MM.1S (cell line): ENCODE measurements around the gene SPCS3.

Experiments
- DNase-seq: peaks from one replicate; pipeline ENCODE4 v3.0.0-alpha.2; 2015
- H2AFZ ChIP-seq: fragments of 300-600 bp; sonication (generic); 2 replicates; pipeline ENCODE4 v1.6.0; 2016; ENCODE audit warnings: antibody characterized with exemption, low read length
- H3F3A ChIP-seq: fragments of 300-600 bp; sonication (generic); 2 replicates; pipeline ENCODE4 v1.6.1; 2016; ENCODE audit warnings: mild to moderate bottlenecking, antibody characterized with exemption, low read length, moderate library complexity, mixed read lengths; ENCODE audit not compliant: insufficient read depth
- H3K27ac ChIP-seq: fragments of 300-600 bp; sonication (generic); 2 replicates; pipeline ENCODE4 v1.5.1; 2016; ENCODE audit warnings: mild to moderate bottlenecking, low read length
- H3K27me3 ChIP-seq: fragments of 300-600 bp; sonication (generic); replicated peaks from 2 replicates; pipeline ENCODE4 v1.6.0; 2016; ENCODE audit warnings: low read length; ENCODE audit not compliant: insufficient read depth
- H3K36me3 ChIP-seq: fragments of 300-600 bp; sonication (generic); replicated peaks from 2 replicates; pipeline ENCODE4 v1.6.1; 2016; ENCODE audit warnings: mild to moderate bottlenecking, low read length, mixed read lengths; ENCODE audit not compliant: insufficient read depth
- H3K4me1 ChIP-seq: fragments of 300-600 bp; sonication (generic); 2 replicates; pipeline ENCODE4 v1.6.1; 2016; ENCODE audit warnings: low read length, mixed read lengths
- H3K4me2 ChIP-seq: fragments of 300-600 bp; sonication (generic); 2 replicates; pipeline ENCODE4 v1.6.0; 2016; ENCODE audit warnings: low read depth, low read length
- H3K4me3 ChIP-seq: fragments of 300-600 bp; sonication (generic); 2 replicates; pipeline ENCODE4 v1.5.1; 2016; ENCODE audit warnings: low read length, mixed read lengths
- H3K79me2 ChIP-seq: fragments of 300-600 bp; sonication (generic); 2 replicates; pipeline ENCODE4 v1.6.1; 2016; ENCODE audit warnings: mixed run types, low read length, mixed read lengths
- H3K9ac ChIP-seq: fragments of 300-600 bp; sonication (generic); 2 replicates; pipeline ENCODE4 v1.6.1; 2016; ENCODE audit warnings: low read length, mixed read lengths
- H3K9me2 ChIP-seq: fragments of 300-600 bp; sonication (generic); replicated peaks from 2 replicates; pipeline ENCODE4 v1.6.1; 2016; ENCODE audit warnings: mild to moderate bottlenecking, low read length, mixed read lengths; ENCODE audit not compliant: insufficient read depth
- H3K9me3 ChIP-seq: fragments of 300-600 bp; sonication (generic); replicated peaks from 2 replicates; pipeline ENCODE4 v1.6.1; 2016; ENCODE audit warnings: mild to moderate bottlenecking, low read length, mixed read lengths; ENCODE audit not compliant: insufficient read depth
- H4K20me1 ChIP-seq: fragments of 300-600 bp; sonication (generic); 2 replicates; pipeline ENCODE4 v1.6.1; 2016; ENCODE audit warnings: mild to moderate bottlenecking, low read length, moderate library complexity, mixed read lengths; ENCODE audit not compliant: insufficient read depth
- CTCF ChIP-seq: fragments of 300-600 bp; sonication (generic); IDR thresholded peaks from 2 replicates; pipeline ENCODE4 v1.5.1; 2016; ENCODE audit warnings: antibody characterized with exemption, low read length, mixed read lengths
- EZH2 ChIP-seq: fragments of 300-600 bp; sonication (generic); optimal IDR thresholded peaks from 2 replicates; pipeline ENCODE3; 2017; ENCODE audit warnings: low read depth, mild to moderate bottlenecking, antibody characterized with exemption, low read length, mixed read lengths
- EZH2phosphoT487 ChIP-seq: fragments of 300-600 bp; sonication (generic); IDR thresholded peaks from 2 replicates; pipeline ENCODE4 v1.6.1; 2018; ENCODE audit warnings: antibody characterized with exemption, low read length

Gene SPCS3

GRCh38 chr4:176319704-176320339, at the start of gene SPCS3:
TSS of gene SPCS3 (plus strand) at chr4:176319966. CDS start at chr4:176320077, 111 bp downstream.
- TF ChIP-seq EZH2 (no peak), EZH2phosphoT487 (no peak)
- Histone ChIP-seq H3K4me2 (peak within 1 kb of the TSS; percentile 87), H2AFZ (peak within 1 kb of the TSS; percentile 79), H4K20me1 (peaks cover 16% of the 10 kb centered on the region; the same call in 1 of the 2 replicates), H3F3A (peaks cover 12% of the 10 kb centered on the region; the same call in 1 of the 2 replicates), H3K36me3 (no peaks in the 10 kb centered on the region; the same call in 1 of the 2 replicates), H3K27ac (peak within 1 kb of the TSS; percentile 94), H3K27me3 (no peaks in the 10 kb centered on the region), H3K4me1 (peaks cover 7% of the 10 kb centered on the region), H3K9ac (peak within 1 kb of the TSS; percentile 90), H3K9me2 (no peaks in the 10 kb centered on the region), H3K9me3 (no peaks in the 10 kb centered on the region), H3K4me3 (peak within 1 kb of the TSS; percentile 76), H3K79me2 (peaks cover 46% of the 10 kb centered on the region)
- DNase-seq, result peak; percentile 98

GRCh38 chr4:176270669-176271068, 49.1 kb upstream of the SPCS3 start:
- Histone ChIP-seq H3K4me3 (no peak overlapping the region), H2AFZ (peak overlapping the region; percentile 30; the same call in 1 of the 2 replicates)

GRCh38 chr4:176271749-176272148, 48.0 kb upstream of the SPCS3 start:
- Histone ChIP-seq H3K36me3 (no peaks in the 10 kb centered on the region), H3K27ac (no peak overlapping the region), H3K4me2 (no peak overlapping the region), H3K79me2 (no peaks in the 10 kb centered on the region), H3K9me2 (no peaks in the 10 kb centered on the region), H3K9me3 (no peaks in the 10 kb centered on the region), H2AFZ (no peak overlapping the region), H4K20me1 (no peaks in the 10 kb centered on the region), H3K4me3 (no peak overlapping the region), H3K27me3 (no peaks in the 10 kb centered on the region), H3F3A (no peaks in the 10 kb centered on the region), H3K9ac (no peak overlapping the region), H3K4me1 (no peaks in the 10 kb centered on the region)
- TF ChIP-seq EZH2phosphoT487, result no peak
- TF ChIP-seq EZH2, result no peak
- TF ChIP-seq CTCF, result no peak
- no peak for DNase-seq

More at GRCh38 chr4:176270669-176271068, 49.1 kb upstream of the SPCS3 start:
- DNase-seq, result no peak
- H3K36me3 ChIP-seq, result no peaks in the 10 kb centered on the region
- no peaks in the 10 kb centered on the region for H3K27me3 ChIP-seq
- H3K27ac ChIP-seq, result no peak overlapping the region
- H3F3A ChIP-seq, result no peaks in the 10 kb centered on the region
- no peaks in the 10 kb centered on the region for H3K79me2 ChIP-seq
- no peaks in the 10 kb centered on the region for H3K9me3 ChIP-seq
- no peaks in the 10 kb centered on the region for H3K9me2 ChIP-seq
- H4K20me1 ChIP-seq, result no peaks in the 10 kb centered on the region
- no peak overlapping the region for H3K4me2 ChIP-seq
- no peak overlapping the region for H3K9ac ChIP-seq
- TF ChIP-seq EZH2 (no peak), CTCF (no peak), EZH2phosphoT487 (no peak)
- no peaks in the 10 kb centered on the region for H3K4me1 ChIP-seq

- Histone ChIP-seq H3K79me2 (no peaks in the 10 kb centered on the region), H3F3A (no peaks in the 10 kb centered on the region), H3K27ac (no peak overlapping the region), H3K27me3 (no peaks in the 10 kb centered on the region), H3K4me1 (no peaks in the 10 kb centered on the region), H2AFZ (no peak overlapping the region), H3K36me3 (no peaks in the 10 kb centered on the region), H3K9ac (no peak overlapping the region), H4K20me1 (no peaks in the 10 kb centered on the region), H3K9me3 (no peaks in the 10 kb centered on the region), H3K4me3 (no peak overlapping the region), H3K9me2 (no peaks in the 10 kb centered on the region), H3K4me2 (no peak overlapping the region)
- no peak for DNase-seq
- TF ChIP-seq EZH2 (no peak), CTCF (no peak), EZH2phosphoT487 (no peak)
Measured at GRCh38 chr4:176272799-176273198, 47.0 kb upstream of the SPCS3 start.
